Bronchial epithelial cell (primary cell): Measurements from ENCODE around the gene MYO5A. TPM values are rescaled to one million over a fixed set of nuclear protein-coding genes. Genes with fewer than 3 reads are reported as not detected.
A peak's percentile ranks its signal among the peaks of the same experiment; 100 is the strongest.

ENCODE experiments used
- DNase-seq: peaks from one replicate; pipeline ENCODE4 v3.0.0-alpha.2; 2010; ENCODE audit warnings: low read depth
- FAIRE-seq: peaks from 2 replicates; lab custom pipeline; 2011; peaks lifted over from hg19 to GRCh38; lab: Jason Lieb, UNC
- H3K27me3 ChIP-seq: 2 replicates; pipeline ENCODE4 v1.5.1; 2011; ENCODE audit warnings: low read length; ENCODE audit not compliant: control insufficient read depth, insufficient read depth
- H3K36me3 ChIP-seq: 2 replicates; pipeline ENCODE4 v1.5.1; 2011; ENCODE audit warnings: low read length; ENCODE audit not compliant: control insufficient read depth, insufficient read depth
- H3K4me3 ChIP-seq: 2 replicates; pipeline ENCODE4 v1.5.1; 2011; ENCODE audit warnings: mild to moderate bottlenecking, low read depth, low read length, control low read depth
- total RNA-seq: library from RNA; depleted of rRNA; stranded (reverse); fragments of >200 nt; gene quantifications from 2 replicates; pipeline ENCODE4 v1.2.1, GENCODE V29; 2014
- TF ChIP-seq, protein P1 (sequence below): IDR thresholded peaks from 2 replicates; pipeline ENCODE4 v1.5.1; 2011; ENCODE audit warnings: mild to moderate bottlenecking, moderate library complexity, low read length, control low read depth, inconsistent platforms; ENCODE audit not compliant: insufficient read depth, severe bottlenecking

The MYO5A gene
- total RNA-seq, 1 donor from 2014 or later = 29.5 TPM

DNA sequence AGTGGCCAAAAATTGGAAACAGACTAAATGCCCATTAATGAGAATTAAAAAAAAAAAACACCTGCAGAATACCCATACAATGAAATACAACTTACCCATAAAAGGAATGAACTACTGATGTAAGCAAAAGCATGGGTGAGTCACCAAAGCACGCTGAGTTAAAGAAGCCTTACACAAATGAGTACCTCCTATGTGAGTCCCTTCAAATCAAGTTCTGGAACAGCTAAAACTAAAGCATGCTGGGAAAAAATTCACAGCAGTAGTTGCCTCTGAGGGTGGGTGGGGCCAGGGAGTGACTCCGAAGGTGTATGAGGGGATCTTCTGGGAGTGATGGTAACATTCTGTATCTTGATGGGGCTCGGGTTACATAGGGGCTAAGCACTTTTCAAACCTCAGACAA, 244.5 kb downstream of the MYO5A start:
- DNase-seq (peak; percentile 89), FAIRE-seq (no peak)
- H3K36me3 ChIP-seq = no peaks in the 10 kb centered on the region
- TF ChIP-seq, protein P1, sequence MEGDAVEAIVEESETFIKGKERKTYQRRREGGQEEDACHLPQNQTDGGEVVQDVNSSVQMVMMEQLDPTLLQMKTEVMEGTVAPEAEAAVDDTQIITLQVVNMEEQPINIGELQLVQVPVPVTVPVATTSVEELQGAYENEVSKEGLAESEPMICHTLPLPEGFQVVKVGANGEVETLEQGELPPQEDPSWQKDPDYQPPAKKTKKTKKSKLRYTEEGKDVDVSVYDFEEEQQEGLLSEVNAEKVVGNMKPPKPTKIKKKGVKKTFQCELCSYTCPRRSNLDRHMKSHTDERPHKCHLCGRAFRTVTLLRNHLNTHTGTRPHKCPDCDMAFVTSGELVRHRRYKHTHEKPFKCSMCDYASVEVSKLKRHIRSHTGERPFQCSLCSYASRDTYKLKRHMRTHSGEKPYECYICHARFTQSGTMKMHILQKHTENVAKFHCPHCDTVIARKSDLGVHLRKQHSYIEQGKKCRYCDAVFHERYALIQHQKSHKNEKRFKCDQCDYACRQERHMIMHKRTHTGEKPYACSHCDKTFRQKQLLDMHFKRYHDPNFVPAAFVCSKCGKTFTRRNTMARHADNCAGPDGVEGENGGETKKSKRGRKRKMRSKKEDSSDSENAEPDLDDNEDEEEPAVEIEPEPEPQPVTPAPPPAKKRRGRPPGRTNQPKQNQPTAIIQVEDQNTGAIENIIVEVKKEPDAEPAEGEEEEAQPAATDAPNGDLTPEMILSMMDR = no peak
- no peaks in the 10 kb centered on the region for H3K27me3 ChIP-seq
- no peak overlapping the region for H3K4me3 ChIP-seq

DNA sequence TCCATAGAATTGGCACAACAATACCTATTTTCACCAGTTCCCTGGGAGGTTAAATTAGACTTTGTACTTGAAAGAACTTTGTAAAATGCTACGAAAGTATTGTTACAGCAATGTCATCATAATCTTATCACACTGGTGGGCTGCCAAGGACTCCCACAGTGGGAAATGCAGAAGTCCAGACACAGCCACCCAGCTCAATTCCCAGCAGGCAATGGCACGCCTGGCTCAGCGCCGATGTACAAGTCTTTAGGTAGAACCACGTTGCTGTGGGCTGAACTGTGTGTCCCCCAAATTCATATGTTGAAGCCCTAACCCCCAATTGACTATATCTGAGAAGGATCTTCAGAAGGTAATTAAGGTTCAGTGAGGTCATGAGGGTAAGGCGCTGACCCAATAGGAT, 245.4 kb downstream of the MYO5A start:
- DNase-seq (no peak), FAIRE-seq (no peak)
- TF ChIP-seq, protein P1 = no peak
- Histone ChIP-seq H3K27me3 (no peaks in the 10 kb centered on the region), H3K4me3 (no peak overlapping the region), H3K36me3 (peaks cover 4% of the 10 kb centered on the region)

DNA sequence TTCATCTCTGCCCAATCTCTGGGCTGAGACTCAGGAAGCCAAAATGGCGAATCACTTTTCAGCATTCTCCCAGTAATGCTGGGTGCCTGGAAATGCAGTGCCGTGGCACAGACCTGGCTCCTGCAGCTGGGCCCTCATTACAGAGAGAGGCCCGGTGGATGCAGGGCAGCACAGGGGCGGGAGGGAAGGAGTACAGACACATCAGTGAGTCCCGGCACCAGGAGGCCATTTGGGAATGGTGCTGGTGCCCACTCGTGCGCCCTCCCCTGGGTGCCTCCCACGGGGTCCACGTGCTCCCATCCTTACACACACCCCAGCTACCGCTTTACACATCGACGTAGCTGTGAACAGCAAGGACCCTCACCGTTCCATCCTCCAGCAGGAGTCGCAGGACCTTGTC, 246.3 kb downstream of the MYO5A start:
- FAIRE-seq (no peak), DNase-seq (no peak)
- H3K4me3 ChIP-seq = no peak overlapping the region
- peaks cover 8% of the 10 kb centered on the region for H3K36me3 ChIP-seq
- TF ChIP-seq, protein P1 = no peak
- no peaks in the 10 kb centered on the region for H3K27me3 ChIP-seq

DNA sequence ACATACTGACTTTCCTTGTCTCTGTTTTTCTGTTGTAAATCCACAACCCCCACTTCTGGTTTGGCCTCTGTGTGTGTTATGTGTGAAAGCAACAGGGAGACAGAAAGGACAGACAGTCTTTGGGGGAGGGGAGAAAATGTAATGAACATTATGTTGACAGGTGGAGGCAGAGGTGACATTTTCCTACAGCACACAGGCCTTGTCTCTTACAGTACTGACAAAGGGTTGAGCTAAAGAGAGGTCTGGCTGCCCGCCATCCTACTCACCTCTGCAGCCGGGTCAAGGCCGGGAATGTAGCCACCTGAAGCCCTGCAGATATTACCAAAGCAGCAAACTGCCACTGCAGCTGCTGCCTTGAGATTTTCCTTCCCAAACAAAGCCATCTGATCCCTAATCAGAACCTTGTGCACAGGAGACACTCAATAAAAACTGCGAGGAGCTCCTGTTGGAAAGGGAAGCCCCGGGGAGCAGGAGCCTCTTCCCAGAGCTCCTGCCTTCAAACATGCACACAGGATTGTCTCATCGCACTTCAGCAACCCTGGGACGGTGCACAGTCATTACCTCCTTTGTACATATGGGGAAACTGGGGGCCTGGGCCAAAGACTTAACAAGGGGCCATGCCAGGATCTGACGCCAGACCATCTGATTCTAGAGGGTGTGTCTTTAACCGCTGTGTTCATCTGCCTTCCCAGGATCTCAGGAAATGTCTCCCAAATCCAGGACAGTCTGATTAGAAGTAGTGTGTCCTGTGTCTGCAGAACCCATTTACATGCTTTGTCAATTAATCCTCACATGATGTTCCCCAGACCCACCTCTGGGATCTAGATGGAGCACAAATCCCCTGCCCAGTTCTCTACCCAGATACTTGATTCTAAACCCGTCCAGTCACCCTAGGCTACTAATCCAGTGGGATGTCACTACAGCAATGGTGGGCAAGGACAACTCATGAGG, 247.3 kb downstream of the MYO5A start:
- Histone ChIP-seq H3K4me3 (no peak overlapping the region), H3K36me3 (peaks cover 10% of the 10 kb centered on the region), H3K27me3 (no peaks in the 10 kb centered on the region)
- no peak for FAIRE-seq
- TF ChIP-seq, protein P1 = no peak
- DNase-seq = no peak

DNA sequence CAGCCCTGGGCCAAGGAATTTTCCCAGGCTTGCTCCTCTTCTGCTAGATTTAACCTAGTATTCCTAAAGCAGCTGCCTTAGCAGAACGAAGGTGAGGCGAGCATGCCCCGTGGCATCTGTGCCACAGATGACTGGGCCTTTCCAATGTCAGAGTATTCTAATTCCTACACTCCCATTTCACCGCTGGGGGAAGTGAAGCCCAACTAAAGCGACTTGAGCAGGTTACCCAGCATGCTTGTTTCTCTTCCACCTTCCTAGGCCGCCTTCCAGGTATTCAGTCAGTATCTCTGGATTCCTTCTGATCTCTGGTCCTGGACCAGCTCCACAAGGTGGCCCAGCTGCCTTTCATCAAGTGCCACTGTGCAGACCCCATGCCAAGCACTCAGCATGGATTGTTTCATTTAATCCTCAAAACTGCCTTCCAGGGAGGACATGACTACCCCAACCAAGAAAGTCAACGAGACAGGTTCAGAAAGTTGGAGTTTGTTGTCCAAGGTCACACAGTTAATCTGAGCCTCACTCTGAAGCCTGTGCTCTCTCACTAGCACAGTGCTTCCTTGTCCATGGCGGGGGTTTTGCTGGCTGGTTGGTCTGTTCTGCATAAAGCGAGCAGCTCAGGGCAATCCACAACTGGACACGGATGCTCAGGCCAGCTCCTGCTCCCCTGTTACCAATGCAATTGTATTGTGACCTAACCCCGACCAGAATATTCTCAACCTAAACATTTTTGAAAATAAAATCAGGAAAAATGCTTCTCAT, 248.2 kb downstream of the MYO5A start:
- Histone ChIP-seq H3K4me3 (no peak overlapping the region), H3K27me3 (no peaks in the 10 kb centered on the region), H3K36me3 (peaks cover 10% of the 10 kb centered on the region)
- peak; percentile 52 for FAIRE-seq
- TF ChIP-seq, protein P1 = no peak
- DNase-seq = no peak
